K562 (cell line): ENCODE results near the gene DLGAP1. TPM values are rescaled to one million over a fixed set of nuclear protein-coding genes. Genes with fewer than 3 reads are reported as not detected.
A peak's percentile ranks its signal among the peaks of the same experiment; 100 is the strongest.

Source experiments
- ATF1 ChIP-seq, 2 experiments: fragments of 450-650 bp in 1 of 2; IDR thresholded peaks; 2 replicates each; pipeline ENCODE4 v1.6.1; 2016; ENCODE audit warnings: missing compliant biosample characterization in 1 of 2, missing genetic modification characterization in 1 of 2
- CBX1 ChIP-seq: sonication (generic); IDR thresholded peaks from 2 replicates; pipeline ENCODE4 v1.6.1; 2016; ENCODE audit warnings: antibody characterized with exemption, low read depth, mild to moderate bottlenecking
- CEBPG ChIP-seq, 3 experiments: fragments of 200-800 bp in 1 of 3; sonication (Bioruptor generic) in 1 of 3; sonication (generic) in 1 of 3; formaldehyde crosslinking in 1 of 3; IDR thresholded peaks in 2 of 3; conservative IDR thresholded peaks in 1 of 3; 2 replicates each; pipeline versions ENCODE4 v1.6.1 to v1.8.0; 2016 to 2022; ENCODE audit warnings: missing compliant biosample characterization in 2 of 3, missing genetic modification characterization in 2 of 3, mild to moderate bottlenecking in 1 of 3, missing genetic modification reagents in 1 of 3
- CTCFL ChIP-seq: IDR thresholded peaks from 2 replicates; pipeline ENCODE4 v1.6.1; 2011; ENCODE audit warnings: borderline replicate concordance, low read depth, mild to moderate bottlenecking, moderate library complexity, low read length; ENCODE audit not compliant: insufficient read depth, poor library complexity, severe bottlenecking
- E2F3 ChIP-seq: fragments of 250-450 bp; sonication (Bioruptor Pico); IDR thresholded peaks from 2 replicates; pipeline ENCODE4 v1.4.0; 2020; ENCODE audit warnings: mild to moderate bottlenecking
- E2F5 ChIP-seq: sonication (generic); formaldehyde crosslinking; IDR thresholded peaks from 2 replicates; pipeline ENCODE4 v1.8.0; 2022; ENCODE audit warnings: mild to moderate bottlenecking, missing genetic modification reagents
- HDAC1 ChIP-seq, 2 experiments: fragments of 450-650 bp; IDR thresholded peaks; 2 replicates each; pipeline ENCODE4 v1.6.1; 2016 to 2017; ENCODE audit warnings: inconsistent platforms in 1 of 2, mild to moderate bottlenecking in 1 of 2, moderate library complexity in 1 of 2
- HMG20A ChIP-seq: fragments of 450-650 bp; formaldehyde crosslinking; conservative IDR thresholded peaks from 2 replicates; pipeline ENCODE4 v1.4.0; 2020; ENCODE audit warnings: mild to moderate bottlenecking, mixed read lengths
- KDM1A ChIP-seq, 2 experiments: fragments of 450-650 bp; IDR thresholded peaks; 2 replicates each; pipeline ENCODE4 v1.6.1; 2016; ENCODE audit warnings: mild to moderate bottlenecking in 2 of 2
- LCOR ChIP-seq: sonication (generic); formaldehyde crosslinking; IDR thresholded peaks from 2 replicates; pipeline ENCODE4 v1.8.0; 2022; ENCODE audit warnings: mild to moderate bottlenecking, missing genetic modification reagents
- MCM3 ChIP-seq: fragments of 450-650 bp; IDR thresholded peaks from 2 replicates; pipeline ENCODE4 v1.6.1; 2016
- NFXL1 ChIP-seq: fragments of 450-650 bp; formaldehyde crosslinking; IDR thresholded peaks from 2 replicates; pipeline ENCODE4 v1.4.0; 2021; ENCODE audit warnings: mild to moderate bottlenecking
- POLR2G ChIP-seq: fragments of 200-400 bp; formaldehyde crosslinking; IDR thresholded peaks from 2 replicates; pipeline ENCODE4 v1.6.1; 2017; ENCODE audit warnings: low read depth, mild to moderate bottlenecking, antibody characterized with exemption, low read length, moderate library complexity
- TBL1XR1 ChIP-seq, 2 experiments: IDR thresholded peaks; 2 replicates each; pipeline ENCODE4 v1.6.1; 2012; ENCODE audit warnings: improper control_type of control experiment in 2 of 2, low read length in 2 of 2, mild to moderate bottlenecking in 1 of 2
- TBP ChIP-seq: optimal IDR thresholded peaks from 2 replicates; pipeline ENCODE3; 2011; ENCODE audit warnings: low read depth, low read length, improper control_type of control experiment
- ZNF121 ChIP-seq: sonication (generic); formaldehyde crosslinking; conservative IDR thresholded peaks from 2 replicates; pipeline ENCODE4 v1.8.0; 2022; ENCODE audit warnings: missing genetic modification reagents
- ZNF143 ChIP-seq: sonication (generic); formaldehyde crosslinking; IDR thresholded peaks from 2 replicates; pipeline ENCODE4 v1.9.0; 2022; ENCODE audit warnings: mild to moderate bottlenecking, missing genetic modification reagents
- ZNF217 ChIP-seq: sonication (generic); formaldehyde crosslinking; IDR thresholded peaks from 2 replicates; pipeline ENCODE4 v1.8.0; 2022; ENCODE audit warnings: mild to moderate bottlenecking, missing genetic modification reagents
- ZNF347 ChIP-seq: fragments of 450-650 bp; formaldehyde crosslinking; IDR thresholded peaks from 2 replicates; pipeline ENCODE4 v1.4.0; 2020; ENCODE audit warnings: low read depth, mild to moderate bottlenecking, moderate library complexity
- polyA plus RNA-seq, 8 experiments: library from polyadenylated mRNA; depleted of rRNA in 4 of 8; stranded (reverse) in 5 of 8; unstranded in 3 of 8; fragments of >200 nt; fragmentation: Nextera tagmentation in 2 of 8; fragmentation: Illumina TruSeq in 1 of 8; extraction: Ambion mirVana in 2 of 8; extraction: Trizol in 1 of 8; gene quantifications; 2 replicates each; pipeline versions ENCODE4 v1.2.1 to v1.2.3, GENCODE V29; 2011 to 2014; ENCODE audit warnings: inconsistent platforms in 1 of 8, missing spikeins in 1 of 8
- total RNA-seq, 7 experiments: library from RNA; depleted of rRNA in 6 of 7; stranded (reverse); fragments of >200 nt in 6 of 7; fragmentation: Illumina TruSeq in 2 of 7; extraction: Trizol in 2 of 7; gene quantifications; 2 replicates each; pipeline versions ENCODE4 v1.2.1 to v1.2.3, GENCODE V29; 2011 to 2021; ENCODE audit warnings: low replicate concordance in 1 of 7
- TF ChIP-seq, protein P1 (sequence below): fragments of 250-450 bp; sonication (Bioruptor Pico); IDR thresholded peaks from 2 replicates; pipeline ENCODE4 v1.4.0; 2020; ENCODE audit warnings: mild to moderate bottlenecking, moderate library complexity

Gene DLGAP1
- total and polyA plus RNA-seq, 9 of the 15 experiments (the other 6 are each of a cell fraction or from before 2014, with no cell fraction given) = 0.04 to 0.22 (median 0.08) TPM

GRCh38 chr18:3596637-3597384 is 858.3 kb downstream of the DLGAP1 start (continued):
- TF ChIP-seq ZNF121 (CRISPR knock-in tag) = no peak
- peak; percentile 71 for TF ChIP-seq TBP
- no peak for TF ChIP-seq LCOR (CRISPR knock-in tag)
- peak; percentile 63 for TF ChIP-seq POLR2G
- TF ChIP-seq, protein P1, sequence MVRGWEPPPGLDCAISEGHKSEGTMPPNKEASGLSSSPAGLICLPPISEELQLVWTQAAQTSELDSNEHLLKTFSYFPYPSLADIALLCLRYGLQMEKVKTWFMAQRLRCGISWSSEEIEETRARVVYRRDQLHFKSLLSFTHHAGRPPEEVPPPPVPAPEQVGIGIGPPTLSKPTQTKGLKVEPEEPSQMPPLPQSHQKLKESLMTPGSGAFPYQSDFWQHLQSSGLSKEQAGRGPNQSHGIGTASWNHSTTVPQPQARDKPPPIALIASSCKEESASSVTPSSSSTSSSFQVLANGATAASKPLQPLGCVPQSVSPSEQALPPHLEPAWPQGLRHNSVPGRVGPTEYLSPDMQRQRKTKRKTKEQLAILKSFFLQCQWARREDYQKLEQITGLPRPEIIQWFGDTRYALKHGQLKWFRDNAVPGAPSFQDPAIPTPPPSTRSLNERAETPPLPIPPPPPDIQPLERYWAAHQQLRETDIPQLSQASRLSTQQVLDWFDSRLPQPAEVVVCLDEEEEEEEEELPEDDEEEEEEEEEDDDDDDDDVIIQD (CRISPR knock-in tag) = no peak
- TF ChIP-seq CTCFL = peak; percentile 82
- peak; percentile 33; the same call in 1 of the 2 replicates for TF ChIP-seq NFXL1 (CRISPR knock-in tag)
- peak; percentile 74 to 94; a peak in 3 of 4 replicates for TF ChIP-seq TBL1XR1 (IDR thresholded peaks at IDR 0.05; ENCODE audit: low read length in 2 of 2)
- peak; percentile 50; the same call in 1 of the 2 replicates for TF ChIP-seq E2F3 (CRISPR knock-in tag)
- no peak for TF ChIP-seq HMG20A (CRISPR knock-in tag)
- no peak for TF ChIP-seq HDAC1 (IDR thresholded peaks at IDR 0.05)
- no peak for TF ChIP-seq ZNF347 (CRISPR knock-in tag)
- TF ChIP-seq CEBPG (CRISPR knock-in tag; IDR thresholded peaks at IDR 0.05) = peak; percentile 65; the same call in 1 of the 2 replicates
- peak in 1 of 2 experiments; percentile 74; a peak in 2 of 4 replicates for TF ChIP-seq CEBPG (tag; conservative IDR thresholded peaks at IDR 0.05 in 1 of 2, IDR thresholded peaks at IDR 0.05 in 1 of 2)
- no peak for TF ChIP-seq ATF1 (CRISPR knock-in tag; IDR thresholded peaks at IDR 0.05)
- peak; percentile 92 for TF ChIP-seq ATF1 (tag; IDR thresholded peaks at IDR 0.05)
- no peak for TF ChIP-seq CBX1
- no peak for TF ChIP-seq ZNF217
- TF ChIP-seq MCM3 = no peak
- peak; percentile 49; the same call in 1 of the 2 replicates for TF ChIP-seq ZNF143
- TF ChIP-seq KDM1A (IDR thresholded peaks at IDR 0.05) = no peak
- no peak for TF ChIP-seq E2F5
